ENCODE results near the gene GPBAR1. TPM values are rescaled to one million over a fixed set of nuclear protein-coding genes. Genes with fewer than 3 reads are reported as not detected.
A peak's percentile ranks its signal among the peaks of the same experiment; 100 is the strongest.

GPBAR1 gene
- total RNA-seq, 1 donor: 0.36 TPM

GRCh38 chr2:218273908-218274249 is 13.1 kb downstream of the GPBAR1 start:
- no peak for TF ChIP-seq CTCF (IDR thresholded peaks at IDR 0.05; ENCODE audit: extremely low read depth, low read depth, low read length)
- Histone ChIP-seq H3K36me3 (ENCODE audit: insufficient read depth, low read length) (peaks cover 58% of the 10 kb centered on the region), H2AFZ (ENCODE audit: low read length) (no peak overlapping the region), H3K4me3 (ENCODE audit: insufficient read depth, low read length) (no peak overlapping the region), H4K20me1 (ENCODE audit: insufficient read depth, low read length) (peaks cover 24% of the 10 kb centered on the region), H3K4me2 (ENCODE audit: insufficient read depth, low read length) (no peak overlapping the region), H3K9me3 (ENCODE audit: low read depth, low read length) (no peaks in the 10 kb centered on the region), H3K27me3 (ENCODE audit: insufficient read depth, low read length) (no peaks in the 10 kb centered on the region), H3K4me1 (ENCODE audit: insufficient read depth, low read length) (peaks cover 29% of the 10 kb centered on the region), H3K27ac (ENCODE audit: low read depth, low read length) (no peak overlapping the region), H3K79me2 (ENCODE audit: insufficient read depth, low read length) (peaks cover 76% of the 10 kb centered on the region)
- peak; percentile 46 for DNase-seq (ENCODE audit: insufficient read length, low spot score, missing footprints)

GRCh38 chr2:218274586-218274985 is 13.8 kb downstream of the GPBAR1 start:
- H3K27me3 ChIP-seq (ENCODE audit: insufficient read depth, low read length): no peaks in the 10 kb centered on the region
- TF ChIP-seq CTCF (IDR thresholded peaks at IDR 0.05; ENCODE audit: extremely low read depth, low read depth, low read length): no peak
- no peak overlapping the region for H3K4me2 ChIP-seq (ENCODE audit: insufficient read depth, low read length)
- DNase-seq (ENCODE audit: insufficient read length, low spot score, missing footprints): peak; percentile 64
- H3K36me3 ChIP-seq (ENCODE audit: insufficient read depth, low read length): peaks cover 65% of the 10 kb centered on the region
- no peak overlapping the region for H3K27ac ChIP-seq (ENCODE audit: low read depth, low read length)
- no peak overlapping the region for H3K4me3 ChIP-seq (ENCODE audit: insufficient read depth, low read length)
- H3K79me2 ChIP-seq (ENCODE audit: insufficient read depth, low read length): peaks cover 76% of the 10 kb centered on the region
- no peak overlapping the region for H2AFZ ChIP-seq (ENCODE audit: low read length)
- H3K4me1 ChIP-seq (ENCODE audit: insufficient read depth, low read length): peaks cover 23% of the 10 kb centered on the region
- peaks cover 21% of the 10 kb centered on the region for H4K20me1 ChIP-seq (ENCODE audit: insufficient read depth, low read length)
- no peaks in the 10 kb centered on the region for H3K9me3 ChIP-seq (ENCODE audit: low read depth, low read length)

GRCh38 chr2:218275371-218276072 is 14.7 kb downstream of the GPBAR1 start:
- no peak for TF ChIP-seq CTCF (IDR thresholded peaks at IDR 0.05; ENCODE audit: extremely low read depth, low read depth, low read length)
- Histone ChIP-seq H2AFZ (ENCODE audit: low read length) (no peak overlapping the region), H3K79me2 (ENCODE audit: insufficient read depth, low read length) (peaks cover 81% of the 10 kb centered on the region), H4K20me1 (ENCODE audit: insufficient read depth, low read length) (peaks cover 19% of the 10 kb centered on the region), H3K4me3 (ENCODE audit: insufficient read depth, low read length) (no peak overlapping the region), H3K36me3 (ENCODE audit: insufficient read depth, low read length) (peaks cover 74% of the 10 kb centered on the region), H3K27ac (ENCODE audit: low read depth, low read length) (no peak overlapping the region), H3K27me3 (ENCODE audit: insufficient read depth, low read length) (no peaks in the 10 kb centered on the region), H3K4me2 (ENCODE audit: insufficient read depth, low read length) (no peak overlapping the region), H3K4me1 (ENCODE audit: insufficient read depth, low read length) (peaks cover 23% of the 10 kb centered on the region), H3K9me3 (ENCODE audit: low read depth, low read length) (no peaks in the 10 kb centered on the region)
- no peak for DNase-seq (ENCODE audit: insufficient read length, low spot score, missing footprints)

- Histone ChIP-seq H4K20me1 (ENCODE audit: insufficient read depth, low read length) (peaks cover 14% of the 10 kb centered on the region), H3K4me3 (ENCODE audit: insufficient read depth, low read length) (no peak overlapping the region), H3K9me3 (ENCODE audit: low read depth, low read length) (no peaks in the 10 kb centered on the region), H3K79me2 (ENCODE audit: insufficient read depth, low read length) (peaks cover 77% of the 10 kb centered on the region), H3K27me3 (ENCODE audit: insufficient read depth, low read length) (no peaks in the 10 kb centered on the region), H2AFZ (ENCODE audit: low read length) (no peak overlapping the region), H3K27ac (ENCODE audit: low read depth, low read length) (no peak overlapping the region), H3K4me1 (ENCODE audit: insufficient read depth, low read length) (peaks cover 20% of the 10 kb centered on the region), H3K4me2 (ENCODE audit: insufficient read depth, low read length) (no peak overlapping the region), H3K36me3 (ENCODE audit: insufficient read depth, low read length) (peaks cover 80% of the 10 kb centered on the region)
- peak; percentile 12 for TF ChIP-seq CTCF (IDR thresholded peaks at IDR 0.05; ENCODE audit: extremely low read depth, low read depth, low read length)
- DNase-seq (ENCODE audit: insufficient read length, low spot score, missing footprints): peak; percentile 63
Observed at GRCh38 chr2:218276986-218277755, 16.4 kb downstream of the GPBAR1 start.
